8988T (cell line): ENCODE results near the gene BMP7.

Source experiments
- DNase-seq: peaks from one replicate; pipeline ENCODE4 v3.0.0; 2011

The BMP7 gene

DNA sequence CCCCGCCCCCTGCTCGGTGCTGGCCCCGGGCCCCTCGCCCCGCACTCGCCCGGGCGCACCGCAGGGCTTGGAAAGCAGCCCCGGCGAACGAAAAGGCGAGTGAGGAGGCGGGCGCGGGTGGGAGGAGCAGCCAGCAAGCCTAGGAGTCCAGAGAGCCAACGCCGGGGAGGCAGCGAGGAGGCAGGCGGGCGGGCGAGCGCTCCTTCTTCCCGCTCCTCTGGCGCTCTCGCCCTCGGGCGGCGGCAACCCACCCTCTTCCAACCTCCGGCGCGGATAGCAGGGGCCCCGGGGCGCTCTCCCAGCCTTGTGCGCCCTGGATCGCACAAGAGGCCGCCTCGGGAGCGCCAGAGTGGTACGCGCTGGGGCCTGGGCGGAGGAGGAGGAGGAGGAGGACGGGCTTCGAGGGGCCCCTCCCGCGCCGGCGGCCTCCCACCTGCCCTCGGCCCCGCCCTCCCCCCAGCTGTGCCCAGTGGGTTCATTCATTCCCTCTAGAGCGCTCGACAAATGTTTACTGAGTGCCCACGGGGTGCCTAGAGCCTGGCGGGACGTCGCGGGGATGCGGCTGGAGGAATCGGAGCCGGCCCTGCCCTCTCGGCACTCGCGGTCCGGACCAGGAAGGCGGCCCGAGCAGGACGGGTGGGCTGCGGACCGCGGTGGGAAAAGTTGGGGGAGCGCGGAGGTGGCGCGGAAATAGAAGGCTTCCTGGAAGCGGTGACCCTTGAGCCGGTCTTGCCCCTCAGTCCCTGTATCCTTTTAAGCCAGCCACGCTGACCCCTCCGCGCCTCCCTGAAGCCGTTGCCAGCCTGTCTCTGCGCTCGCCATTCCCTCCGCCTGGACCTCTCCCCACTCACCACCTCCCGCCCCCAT, at the start of gene BMP7:
TSS of gene BMP7 (minus strand) at position 351 of the 867 bp plus-strand sequence. CDS start 519 bp downstream, outside the sequence.
- DNase-seq = peak; percentile 79

DNA sequence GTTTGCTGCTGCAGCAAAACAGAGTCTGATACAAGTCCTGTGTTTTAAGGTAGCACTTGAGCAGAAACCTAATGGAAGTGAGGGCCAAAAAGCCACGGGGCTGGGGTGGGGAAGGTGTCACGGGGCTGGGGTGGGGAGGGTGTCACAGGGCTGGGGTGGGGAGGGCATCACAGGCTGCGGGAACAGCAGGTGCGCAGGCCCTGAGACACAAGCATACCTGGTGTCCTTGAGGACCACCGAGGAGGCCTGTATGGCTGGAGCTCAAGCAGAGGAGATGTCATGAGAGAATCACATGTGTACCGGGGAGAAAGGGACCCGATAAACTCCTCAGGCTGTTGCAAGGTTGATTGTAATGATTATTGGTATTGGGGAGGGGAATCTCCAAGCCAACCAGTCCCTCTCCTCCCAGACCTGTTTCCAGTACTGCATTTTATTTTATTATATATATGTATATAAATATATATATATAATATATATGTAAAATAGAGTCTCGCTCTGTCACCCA, 49.6 kb upstream of the BMP7 start:
- no peak for DNase-seq

DNA sequence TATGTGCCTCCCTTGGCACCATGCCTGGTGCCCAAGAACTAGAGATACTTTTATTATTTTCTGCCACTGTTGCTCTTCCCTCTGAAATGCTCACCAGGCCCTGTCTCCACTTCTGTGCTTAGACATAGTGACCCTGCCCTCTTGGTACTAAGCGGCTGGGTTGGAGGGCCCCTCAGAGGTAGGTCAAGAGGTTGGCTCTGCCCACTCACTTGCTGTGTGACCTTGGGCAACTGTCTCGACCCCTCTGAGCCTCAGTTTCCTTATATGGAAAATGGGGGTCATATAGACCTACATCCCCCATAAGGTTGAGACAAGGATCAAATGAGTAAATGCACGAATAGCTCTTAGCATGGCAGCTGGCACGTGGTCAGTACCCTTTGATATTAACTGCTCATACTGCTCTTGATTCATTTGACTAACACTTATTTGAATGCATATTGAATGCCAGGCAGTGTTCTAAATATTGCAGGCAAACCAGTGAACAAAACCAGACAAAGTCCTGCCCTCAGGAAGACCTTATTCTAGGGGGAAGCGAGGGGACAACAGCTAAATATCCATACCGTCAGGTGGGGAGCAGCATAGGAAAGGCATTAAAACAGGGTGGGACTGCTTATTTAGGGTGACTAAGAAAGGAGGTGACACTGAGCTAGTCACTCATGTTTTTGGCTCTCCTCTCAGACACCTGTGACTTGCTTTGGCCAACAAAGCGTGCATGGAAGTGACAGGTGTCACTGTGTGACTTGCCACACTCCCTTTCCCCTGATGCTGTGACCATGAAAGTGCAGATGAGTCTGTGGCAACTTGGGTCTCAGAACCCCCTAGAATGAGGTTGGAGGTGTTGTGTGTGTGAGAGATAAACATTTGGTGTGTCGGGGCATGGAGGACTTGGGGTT, 48.9 kb upstream of the BMP7 start:
- DNase-seq = no peak

DNA sequence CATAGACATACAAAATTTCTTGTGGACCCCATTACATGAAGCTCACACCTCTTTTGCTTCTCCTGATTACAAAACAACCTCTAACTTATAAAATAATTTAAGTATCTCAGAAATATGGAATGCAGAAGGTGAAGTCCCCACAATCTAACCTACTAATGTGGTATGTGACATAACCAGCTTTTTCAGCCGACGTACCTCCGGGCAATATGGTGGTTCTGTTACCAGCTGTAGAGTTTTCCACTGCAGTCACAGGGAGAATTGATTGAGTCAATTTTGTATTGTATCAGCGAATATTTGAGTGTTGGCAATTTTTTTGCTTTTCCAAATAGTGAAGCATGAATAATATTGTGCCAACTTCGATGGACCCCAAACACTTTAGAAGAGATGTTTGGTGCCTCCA, 47.5 kb upstream of the BMP7 start:
- DNase-seq = no peak

DNA sequence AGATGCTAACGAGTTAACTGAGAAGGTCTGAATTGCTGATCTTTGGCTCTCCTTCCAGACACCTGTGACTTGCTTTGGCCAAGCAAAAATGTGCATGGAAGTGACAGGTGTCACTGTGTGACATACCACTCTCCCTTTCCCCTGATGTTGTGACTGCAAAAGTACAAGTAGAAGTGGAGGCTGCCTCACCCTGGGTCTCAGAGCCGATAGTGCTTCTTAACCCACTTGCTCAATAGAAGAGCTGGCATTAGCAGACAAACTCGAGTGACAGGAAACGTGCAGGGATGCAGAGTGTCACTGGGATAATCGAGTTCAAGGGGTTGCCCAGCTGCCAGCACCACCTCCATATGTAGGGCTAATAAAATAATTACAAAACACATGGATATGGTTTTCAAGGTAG, 46.8 kb upstream of the BMP7 start:
- DNase-seq = no peak

DNA sequence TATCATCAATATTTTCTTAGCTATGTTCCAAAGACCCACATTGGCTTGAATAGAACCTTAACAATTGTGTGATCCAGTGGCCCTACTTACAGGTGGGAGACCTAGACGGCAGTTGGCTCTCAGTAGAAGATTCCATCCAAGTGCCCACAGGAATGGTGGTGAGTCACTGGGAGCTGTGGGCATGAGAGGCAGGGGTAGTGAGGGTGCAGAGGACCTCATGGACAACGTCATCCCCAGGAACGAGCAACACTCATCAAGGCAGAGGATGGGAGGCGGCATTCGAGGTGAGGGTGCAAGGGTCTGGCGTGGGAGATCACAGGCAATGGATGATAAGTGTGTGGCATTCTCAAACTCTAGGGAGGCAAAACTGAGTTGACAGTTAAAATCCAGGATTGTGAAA, 45.7 kb upstream of the BMP7 start:
- DNase-seq = no peak

DNA sequence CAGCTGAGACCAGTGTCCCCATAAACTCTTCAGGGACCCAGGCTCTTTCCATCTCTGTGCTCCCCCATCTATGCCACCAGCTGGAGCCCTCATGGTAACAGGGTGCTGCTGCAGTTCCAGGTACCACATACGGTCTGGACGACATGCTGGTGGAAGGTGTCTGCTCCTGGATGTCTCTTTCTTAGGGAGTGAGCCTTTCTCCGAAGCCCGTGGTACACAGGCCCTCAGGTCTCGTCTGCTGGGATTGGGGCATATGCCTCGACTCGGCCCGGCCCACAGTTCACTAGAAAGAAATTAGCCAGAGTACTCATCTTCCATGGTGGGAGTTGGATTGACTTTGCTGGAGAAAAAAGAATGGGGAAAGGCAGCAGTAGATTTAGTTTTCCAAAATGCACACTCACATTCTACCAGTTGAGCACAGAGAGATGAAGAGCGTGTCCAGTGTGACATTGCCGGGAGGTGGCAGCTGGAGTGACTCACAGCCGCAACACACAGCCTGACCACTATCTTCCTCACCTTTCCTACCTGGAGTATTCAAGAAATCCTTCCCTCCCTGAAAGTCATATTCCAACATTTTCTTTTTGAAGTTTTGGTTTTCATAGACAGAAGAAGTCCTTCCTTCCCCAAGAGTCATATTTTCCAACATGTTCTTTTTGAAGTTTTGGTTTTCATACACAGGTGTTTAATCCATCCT, 44.5 kb upstream of the BMP7 start:
- DNase-seq = no peak

DNA sequence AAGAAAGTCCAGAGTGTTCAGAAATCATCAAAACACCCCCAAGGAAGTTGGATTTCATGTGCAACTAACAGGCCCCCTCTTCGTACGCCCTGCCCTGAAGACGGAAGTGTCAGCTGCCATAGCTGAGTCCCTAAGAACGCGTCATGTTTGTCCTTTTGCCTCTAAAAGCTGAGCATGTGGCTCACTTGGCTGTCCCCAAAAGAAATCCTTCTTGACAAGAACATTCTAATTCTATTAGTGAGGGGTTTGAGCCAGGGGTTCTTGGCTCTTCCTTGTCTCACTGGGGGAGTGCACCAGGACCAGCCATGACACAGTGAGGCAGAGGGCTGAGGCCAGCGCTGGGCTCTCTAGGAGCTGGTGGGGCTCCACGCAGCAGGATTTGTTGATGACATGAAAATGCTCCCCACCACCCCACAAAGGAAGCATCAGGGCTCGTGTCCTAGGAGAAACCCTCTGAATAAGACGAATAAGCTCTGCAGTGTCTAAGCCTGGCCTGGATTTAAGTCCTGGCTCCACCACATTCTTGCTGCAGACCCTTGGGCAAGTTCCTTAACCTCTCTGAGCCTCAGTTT, 43.2 kb upstream of the BMP7 start:
- DNase-seq = no peak

DNA sequence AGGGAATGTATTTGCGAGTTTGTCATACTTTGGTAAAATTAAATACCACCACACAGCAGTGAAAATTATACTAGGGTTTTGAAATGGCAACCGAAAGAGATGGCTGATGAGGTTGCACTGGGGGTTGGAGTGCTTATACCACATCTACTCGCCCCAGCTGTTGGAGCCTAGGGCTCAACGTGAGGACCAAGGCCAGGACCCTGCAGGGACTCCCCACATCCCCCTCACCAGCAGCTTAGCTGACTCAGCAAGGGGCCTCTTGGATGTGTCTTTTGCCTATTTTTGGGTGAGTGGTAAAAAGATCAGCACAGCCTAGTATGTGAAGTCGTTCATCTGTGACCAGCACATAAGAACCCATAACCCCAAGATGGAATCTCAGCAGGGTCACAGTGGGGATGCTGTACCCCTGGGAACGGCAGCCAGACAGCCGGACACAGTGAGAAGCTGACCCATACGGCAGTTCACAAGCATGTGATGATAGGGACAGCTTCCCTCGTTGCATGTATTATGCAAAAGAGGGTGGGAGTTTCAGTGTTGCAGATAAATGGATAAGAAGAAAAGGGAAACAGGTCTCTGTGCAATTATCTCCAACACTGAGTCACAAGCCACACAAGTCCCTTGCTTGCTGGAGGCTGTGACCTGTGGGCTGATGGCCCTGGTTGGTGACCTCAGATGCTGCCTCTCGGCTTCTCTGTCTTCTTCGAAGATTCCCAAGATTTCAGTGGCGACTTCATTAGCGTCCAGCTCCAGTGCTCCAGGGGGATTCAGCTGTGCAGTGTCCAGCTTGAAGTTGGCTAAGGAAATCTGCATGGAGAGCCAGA, 42.2 kb upstream of the BMP7 start:
- no peak for DNase-seq

DNA sequence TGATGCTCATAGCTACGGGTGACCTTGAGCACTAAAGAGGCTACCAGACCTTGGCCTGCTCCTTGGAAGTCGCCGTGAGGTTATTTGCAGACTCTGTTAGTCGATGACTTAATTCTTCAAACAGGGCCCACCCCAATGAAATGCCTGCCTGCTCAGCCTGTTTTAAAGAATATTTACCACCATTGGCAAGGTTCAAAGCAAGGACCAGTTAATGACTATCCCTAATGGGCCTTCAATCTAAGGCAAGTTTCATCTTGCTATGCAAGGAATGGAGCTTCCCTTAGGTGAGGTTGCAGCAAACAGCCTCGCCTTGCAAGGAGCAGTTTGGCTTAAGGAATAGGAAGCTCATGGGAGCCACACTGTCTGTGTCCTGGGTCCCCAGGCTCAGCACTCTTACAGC, 40.3 kb upstream of the BMP7 start:
- no peak for DNase-seq

DNA sequence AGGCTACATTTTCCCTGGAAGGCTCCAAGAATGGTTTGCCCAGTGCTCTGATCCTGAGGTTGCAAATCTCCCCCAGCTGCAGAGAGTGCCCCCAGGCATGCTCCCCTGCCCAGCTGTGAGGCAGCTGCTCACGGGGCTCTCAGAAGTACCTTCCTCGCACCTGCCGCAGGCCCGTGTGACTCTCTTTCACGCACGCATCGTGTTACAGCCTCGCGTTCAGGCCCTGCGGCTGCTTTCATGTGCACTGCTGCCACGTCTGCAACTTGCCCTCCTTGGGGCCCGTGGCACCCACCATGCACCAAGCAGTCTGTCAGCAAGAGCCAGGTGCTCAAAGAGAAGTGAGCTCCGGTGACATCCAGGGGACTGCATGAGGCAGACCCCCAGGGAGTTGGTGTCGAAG, 34.6 kb upstream of the BMP7 start:
- no peak for DNase-seq

DNA sequence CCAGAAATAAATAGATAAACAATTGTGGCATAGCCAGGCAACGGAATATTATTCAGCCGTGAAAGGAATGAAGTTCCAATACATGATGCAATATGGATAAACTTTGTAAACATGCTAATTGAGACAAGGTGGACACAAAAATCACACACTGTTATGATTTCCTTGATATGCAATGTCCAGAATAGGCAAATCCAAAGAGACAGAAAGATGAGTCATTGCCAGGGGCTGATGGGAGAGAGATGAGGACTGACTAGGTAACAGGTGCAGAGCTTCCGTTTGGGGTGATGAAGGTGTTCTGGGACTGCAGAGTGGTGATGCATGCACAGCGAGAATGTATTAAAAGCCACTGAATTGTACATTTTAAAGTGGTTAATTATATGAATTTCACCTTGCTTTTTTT, 32.0 kb upstream of the BMP7 start:
- no peak for DNase-seq

DNA sequence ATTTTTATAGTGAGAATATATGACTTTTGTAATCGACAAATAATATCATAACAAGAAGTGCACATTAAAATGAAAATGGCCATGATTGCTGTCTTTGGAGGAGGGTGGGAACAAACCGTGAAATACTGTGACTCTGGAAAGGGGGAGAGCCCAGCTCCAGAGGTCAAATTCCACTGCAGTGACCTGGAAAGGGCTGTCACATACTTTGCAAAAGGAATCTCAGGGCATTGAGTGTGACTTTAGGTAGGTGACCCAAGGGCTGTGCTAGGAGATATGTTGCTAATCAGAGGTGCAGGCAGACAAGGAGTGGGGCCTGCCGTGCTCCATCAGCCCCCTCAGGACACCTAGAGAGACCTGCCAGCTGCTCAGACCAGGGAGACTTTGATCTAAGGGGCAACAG, 28.1 kb upstream of the BMP7 start:
- DNase-seq = no peak

DNA sequence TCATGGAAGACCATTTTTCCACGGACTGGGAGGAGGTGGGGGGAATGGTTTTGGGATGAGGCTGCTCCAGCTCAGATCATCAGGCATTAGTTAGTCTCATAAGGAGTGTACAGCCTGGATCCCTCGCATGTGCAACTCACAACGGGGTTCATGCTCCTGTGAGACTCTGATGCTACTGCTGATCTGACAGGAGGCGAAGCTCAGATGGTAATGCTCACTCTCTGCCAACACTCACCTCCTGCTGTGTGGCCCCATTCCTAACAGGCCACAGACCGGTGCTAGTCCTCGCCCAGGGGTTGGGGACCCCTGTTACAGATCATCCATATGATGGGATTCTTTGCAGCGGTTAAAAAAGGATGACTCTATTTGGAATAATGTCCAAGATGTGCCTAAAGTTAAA, 27.6 kb upstream of the BMP7 start:
- no peak for DNase-seq

DNA sequence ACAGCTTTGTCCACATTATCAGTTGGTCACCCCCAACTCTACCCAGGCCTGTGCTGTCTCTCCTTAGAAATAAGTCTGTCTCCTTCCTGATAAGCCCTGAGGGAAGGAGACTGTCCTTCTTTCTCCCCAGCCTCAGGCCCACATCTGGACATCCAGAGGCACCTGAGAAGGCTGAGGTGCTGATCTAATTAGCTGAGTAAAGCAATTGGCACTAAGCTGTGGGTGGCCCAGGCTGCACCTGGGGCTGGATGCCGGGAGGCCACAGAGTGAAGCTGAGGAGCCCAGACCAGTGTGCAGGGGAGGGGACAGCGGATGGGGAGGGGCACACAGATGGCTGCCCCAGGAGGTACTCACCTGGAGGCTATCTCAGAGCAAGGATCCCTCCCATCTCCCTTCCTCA, 26.2 kb upstream of the BMP7 start:
- no peak for DNase-seq

DNA sequence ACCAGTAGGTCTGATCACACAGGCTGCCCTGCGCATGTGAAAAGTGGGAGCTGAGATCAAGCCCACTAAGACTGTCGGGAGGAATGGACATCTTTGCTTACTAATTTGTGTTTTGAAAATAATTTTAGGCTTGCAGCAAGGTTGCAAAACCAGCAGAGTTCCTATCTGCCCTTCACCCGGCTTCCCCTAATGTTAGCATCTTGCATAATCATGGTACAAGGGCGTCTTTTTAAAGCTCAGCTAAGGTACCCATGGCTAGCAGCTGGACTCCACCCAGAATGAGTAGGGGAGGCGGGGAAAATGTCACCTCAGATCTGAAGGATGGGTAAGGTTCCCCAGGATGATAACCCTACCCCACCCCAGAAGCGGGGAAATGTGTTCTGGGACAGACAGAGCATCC, 25.3 kb upstream of the BMP7 start:
- no peak for DNase-seq

DNA sequence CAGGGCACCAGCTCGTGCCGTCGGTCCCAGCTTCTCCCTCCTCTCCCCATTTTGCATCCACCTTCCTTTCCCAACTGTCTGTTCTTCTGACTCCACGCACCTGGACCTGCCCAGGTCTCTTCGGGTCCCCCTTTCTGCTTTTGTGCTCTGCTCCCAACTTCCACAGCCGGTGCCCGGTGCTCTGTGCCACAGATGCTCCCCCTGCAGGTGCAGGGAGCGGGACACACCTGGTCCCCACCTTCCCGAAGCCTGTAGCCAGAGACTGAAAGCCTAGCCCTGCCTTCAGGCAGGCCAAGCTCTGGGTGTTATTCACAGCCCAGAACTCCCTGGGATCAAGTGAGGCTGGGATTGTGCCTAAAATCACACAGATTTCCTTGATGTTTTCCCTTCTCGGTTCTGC, 24.6 kb upstream of the BMP7 start:
- DNase-seq = no peak

DNA sequence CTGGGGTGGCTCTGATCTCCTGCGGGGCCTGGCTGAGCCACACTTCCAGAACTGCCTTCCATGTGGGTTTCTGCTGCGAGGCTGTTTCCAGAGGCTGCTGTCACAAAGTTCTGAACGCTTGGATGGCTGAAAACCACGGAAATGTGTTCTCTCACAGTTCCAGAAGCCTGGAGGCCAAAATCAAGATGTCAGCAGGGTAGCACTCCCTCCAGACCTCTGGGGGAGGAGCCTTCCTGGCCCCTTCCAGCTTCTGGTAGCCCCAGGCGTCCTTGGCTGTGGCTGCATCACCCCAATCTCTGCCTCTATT, 23.7 kb upstream of the BMP7 start:
- no peak for DNase-seq

DNA sequence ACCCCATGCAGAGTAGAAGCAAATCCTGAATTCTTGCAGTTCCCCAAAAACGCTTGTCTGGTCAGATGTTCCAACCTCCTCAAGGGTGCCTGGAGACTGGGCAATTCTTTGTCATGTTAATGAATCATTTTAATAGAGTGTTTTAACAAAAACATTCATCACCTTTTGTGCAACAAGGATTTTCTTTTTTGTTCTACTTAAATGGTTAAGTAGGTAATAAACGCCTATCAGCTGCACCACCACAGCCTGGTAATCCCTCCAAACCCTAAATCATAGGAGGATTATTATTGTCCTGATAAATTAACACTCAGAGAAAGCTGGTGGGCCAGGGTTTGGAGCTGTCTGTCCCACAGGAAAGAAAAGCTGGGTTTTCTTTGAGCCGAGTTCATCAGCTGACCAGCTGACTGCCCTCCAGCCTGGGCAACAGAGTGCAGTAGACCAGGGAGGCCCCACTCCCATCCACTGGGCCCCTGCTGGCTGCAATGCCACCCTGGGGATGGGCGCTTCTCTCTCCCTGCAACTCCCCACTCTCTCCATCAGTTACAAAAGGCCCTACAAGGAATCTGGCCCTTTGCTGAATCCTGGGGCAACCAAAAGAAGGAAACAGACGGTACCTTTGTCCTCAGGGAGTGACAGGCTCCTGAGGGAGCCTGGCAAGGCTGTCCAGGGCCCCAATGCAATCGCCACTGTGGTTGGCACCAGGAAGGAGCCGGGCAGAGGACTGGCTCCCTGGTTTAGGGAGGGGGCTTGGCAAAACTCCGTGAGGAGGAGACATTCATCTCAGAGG, 23.1 kb upstream of the BMP7 start:
- DNase-seq = no peak

DNA sequence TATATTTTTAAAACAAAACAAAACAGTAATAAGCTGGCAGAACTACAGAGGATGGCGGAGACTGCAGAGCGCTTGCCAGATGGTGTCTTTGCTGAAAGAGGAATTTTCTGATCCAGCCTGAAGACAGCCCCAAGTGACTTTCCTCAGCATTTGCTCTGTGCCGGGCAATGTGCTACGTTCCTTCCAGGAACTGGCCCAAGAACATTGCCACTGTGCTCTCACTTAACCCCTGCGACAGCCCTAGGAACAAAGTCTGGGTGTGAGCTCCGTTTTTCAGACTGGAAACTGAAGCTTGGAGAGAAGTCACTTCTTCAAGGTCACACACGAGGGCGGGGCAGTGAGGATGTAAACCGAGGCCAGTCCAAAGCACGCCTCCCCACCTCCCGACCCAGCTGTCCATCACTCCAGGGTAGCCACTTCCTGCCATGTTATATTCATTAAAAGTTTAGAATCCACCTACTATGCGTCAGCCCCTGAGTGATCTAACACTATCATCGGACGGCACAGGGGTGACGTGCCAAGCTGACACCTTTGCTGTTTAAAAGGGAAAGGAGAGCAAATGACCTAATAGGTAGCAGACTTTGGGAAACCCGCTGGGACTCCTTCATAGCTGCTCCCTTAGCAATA, 22.3 kb upstream of the BMP7 start:
- no peak for DNase-seq

DNA sequence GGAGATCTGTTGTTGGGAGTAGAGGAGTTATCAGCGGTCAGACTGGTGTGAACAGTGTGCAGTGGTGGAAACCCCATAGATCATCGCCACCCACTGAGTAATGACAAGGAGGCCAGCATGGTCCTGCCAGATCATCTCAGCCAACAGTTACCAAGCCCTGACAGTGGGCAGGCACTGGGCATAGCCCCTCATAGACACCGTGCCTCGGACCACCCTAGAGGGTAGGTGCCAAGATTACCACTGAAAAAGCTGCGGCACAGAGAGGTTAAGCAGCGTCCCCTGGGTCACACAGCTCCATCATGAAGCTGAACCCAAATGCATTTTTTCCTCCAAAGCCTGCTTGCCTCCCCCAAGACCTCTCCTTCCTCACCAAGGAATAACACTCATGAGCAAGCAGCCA, 21.5 kb upstream of the BMP7 start:
- no peak for DNase-seq
